C4-2B (cell line): Measurements from ENCODE around the gene BRD7.

Source experiments
- ZFX ChIP-seq: fragments of 450-650 bp; IDR thresholded peaks from 2 replicates; pipeline ENCODE4 v1.6.1; 2017
- TF ChIP-seq, protein P1 (sequence below): fragments of 450-650 bp; conservative IDR thresholded peaks from 2 replicates; pipeline ENCODE4 v1.5.1; 2017; ENCODE audit warnings: mild to moderate bottlenecking

DNA sequence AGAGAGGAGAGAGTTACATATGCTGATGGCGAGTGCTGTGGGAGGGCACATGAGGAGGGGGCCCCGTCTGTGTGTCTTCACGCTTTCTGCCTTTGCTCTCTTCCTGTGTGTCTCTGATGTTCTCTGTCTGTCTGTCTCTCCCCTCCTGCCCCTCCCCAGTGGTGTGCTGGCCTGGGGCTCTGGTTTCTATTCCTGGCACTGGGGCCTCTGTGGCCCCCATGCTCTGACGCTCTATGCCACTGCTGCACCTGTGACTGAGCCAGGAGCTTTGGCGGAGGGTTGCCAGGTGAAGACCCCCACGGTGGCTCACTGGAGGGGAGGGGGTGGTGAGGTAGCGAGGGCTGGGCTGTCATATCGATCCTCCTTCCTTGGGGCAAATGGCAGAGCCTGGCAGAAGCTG is 24.6 kb upstream of the BRD7 start:
- no peak for TF ChIP-seq ZFX
- TF ChIP-seq, protein P1, sequence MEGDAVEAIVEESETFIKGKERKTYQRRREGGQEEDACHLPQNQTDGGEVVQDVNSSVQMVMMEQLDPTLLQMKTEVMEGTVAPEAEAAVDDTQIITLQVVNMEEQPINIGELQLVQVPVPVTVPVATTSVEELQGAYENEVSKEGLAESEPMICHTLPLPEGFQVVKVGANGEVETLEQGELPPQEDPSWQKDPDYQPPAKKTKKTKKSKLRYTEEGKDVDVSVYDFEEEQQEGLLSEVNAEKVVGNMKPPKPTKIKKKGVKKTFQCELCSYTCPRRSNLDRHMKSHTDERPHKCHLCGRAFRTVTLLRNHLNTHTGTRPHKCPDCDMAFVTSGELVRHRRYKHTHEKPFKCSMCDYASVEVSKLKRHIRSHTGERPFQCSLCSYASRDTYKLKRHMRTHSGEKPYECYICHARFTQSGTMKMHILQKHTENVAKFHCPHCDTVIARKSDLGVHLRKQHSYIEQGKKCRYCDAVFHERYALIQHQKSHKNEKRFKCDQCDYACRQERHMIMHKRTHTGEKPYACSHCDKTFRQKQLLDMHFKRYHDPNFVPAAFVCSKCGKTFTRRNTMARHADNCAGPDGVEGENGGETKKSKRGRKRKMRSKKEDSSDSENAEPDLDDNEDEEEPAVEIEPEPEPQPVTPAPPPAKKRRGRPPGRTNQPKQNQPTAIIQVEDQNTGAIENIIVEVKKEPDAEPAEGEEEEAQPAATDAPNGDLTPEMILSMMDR, result no peak
